B cell (primary cell): Measurements from ENCODE around the gene DYNC1I1.

ENCODE experiments used
- CTCF ChIP-seq: fragments of 200-600 bp; IDR thresholded peaks from one replicate; pipeline ENCODE4 v1.8.0; 2022; ENCODE audit warnings: antibody characterized with exemption, mild to moderate bottlenecking
- EZH2 ChIP-seq: IDR thresholded peaks from 2 replicates; pipeline ENCODE4 v1.6.1; 2012; ENCODE audit warnings: borderline replicate concordance, low read depth, mild to moderate bottlenecking, moderate library complexity, low read length; ENCODE audit not compliant: insufficient read depth, poor library complexity, severe bottlenecking

- TF ChIP-seq EZH2 (no peak), CTCF (no peak)
Observed at GRCh38 chr7:95749044-95749443, 23.3 kb upstream of the DYNC1I1 start.
